Nephron (organoid): Measurements from ENCODE around the gene RFC2.

Experiments used
- H3K27ac Mint-ChIP-seq, 3 experiments: 2 replicates each; pipeline ENCODE4 v1.8.0; 2020; ENCODE audit warnings: mixed read lengths in 3 of 3, mild to moderate bottlenecking in 2 of 3, moderate library complexity in 1 of 3
- H3K27me3 Mint-ChIP-seq: 2 replicates; pipeline ENCODE4 v1.8.0; 2021; ENCODE audit warnings: low read depth, mild to moderate bottlenecking, moderate library complexity, mixed read lengths
- H3K36me3 Mint-ChIP-seq: 2 replicates; pipeline ENCODE4 v1.8.0; 2020; ENCODE audit warnings: low read depth, mixed read lengths
- H3K4me1 Mint-ChIP-seq: 2 replicates; pipeline ENCODE4 v1.8.0; 2020; ENCODE audit warnings: mixed read lengths
- H3K4me3 Mint-ChIP-seq, 3 experiments: 2 replicates each; pipeline ENCODE4 v1.8.0; 2020; ENCODE audit warnings: mild to moderate bottlenecking in 3 of 3, mixed read lengths in 3 of 3, moderate library complexity in 2 of 3
- H3K9me3 Mint-ChIP-seq: 2 replicates; pipeline ENCODE4 v1.8.0; 2020; ENCODE audit warnings: mixed read lengths
- CTCF ChIP-seq, 3 experiments: fragments of 200-600 bp; sonication (generic); IDR thresholded peaks; one replicate each; pipeline ENCODE4 v1.5.0; 2021; ENCODE audit warnings: antibody characterized with exemption in 3 of 3; ENCODE audit not compliant: unreplicated experiment in 3 of 3

The RFC2 gene

GRCh38 chr7:74248156-74248555 lies 6.0 kb downstream of the RFC2 start:
- Mint-ChIP-seq H3K4me3 (no peak overlapping the region), H3K4me1 (no peaks in the 10 kb centered on the region), H3K36me3 (peaks cover 52% of the 10 kb centered on the region), H3K27ac (no peak overlapping the region), H3K27me3 (no peaks in the 10 kb centered on the region), H3K9me3 (no peaks in the 10 kb centered on the region)
- no peak for TF ChIP-seq CTCF (IDR thresholded peaks at IDR 0.05; ENCODE audit: unreplicated experiment in 3 of 3)

GRCh38 chr7:74246497-74246896 lies 7.7 kb downstream of the RFC2 start:
- no peak for TF ChIP-seq CTCF (IDR thresholded peaks at IDR 0.05; ENCODE audit: unreplicated experiment in 3 of 3)
- H3K36me3 Mint-ChIP-seq = peaks cover 57% of the 10 kb centered on the region
- no peak overlapping the region for H3K27ac Mint-ChIP-seq

GRCh38 chr7:74242122-74242443 lies 12.1 kb downstream of the RFC2 start:
- peaks cover 10% of the 10 kb centered on the region for H3K4me1 Mint-ChIP-seq
- no peak overlapping the region for H3K4me3 Mint-ChIP-seq
- peaks cover 46% of the 10 kb centered on the region for H3K36me3 Mint-ChIP-seq
- peak overlapping the region in 1 of 3 experiments; percentile 58 for H3K27ac Mint-ChIP-seq
- no peak for TF ChIP-seq CTCF (IDR thresholded peaks at IDR 0.05; ENCODE audit: unreplicated experiment in 3 of 3)
- H3K27me3 Mint-ChIP-seq = no peaks in the 10 kb centered on the region
- no peaks in the 10 kb centered on the region for H3K9me3 Mint-ChIP-seq

More at GRCh38 chr7:74246497-74246896, 7.7 kb downstream of the RFC2 start:
- no peak overlapping the region for H3K4me3 Mint-ChIP-seq
- H3K27me3 Mint-ChIP-seq = no peaks in the 10 kb centered on the region
- peaks cover 6% of the 10 kb centered on the region for H3K4me1 Mint-ChIP-seq
- H3K9me3 Mint-ChIP-seq = no peaks in the 10 kb centered on the region

- H3K4me3 Mint-ChIP-seq = no peak overlapping the region
- peaks cover 41% of the 10 kb centered on the region for H3K36me3 Mint-ChIP-seq
- H3K27me3 Mint-ChIP-seq = no peaks in the 10 kb centered on the region
- no peak overlapping the region for H3K27ac Mint-ChIP-seq
- no peak for TF ChIP-seq CTCF (IDR thresholded peaks at IDR 0.05; ENCODE audit: unreplicated experiment in 3 of 3)
- no peaks in the 10 kb centered on the region for H3K9me3 Mint-ChIP-seq
- H3K4me1 Mint-ChIP-seq = peaks cover 10% of the 10 kb centered on the region
Measured at GRCh38 chr7:74240482-74240881, 13.7 kb downstream of the RFC2 start.

- Mint-ChIP-seq H3K9me3 (no peaks in the 10 kb centered on the region), H3K27ac (no peak overlapping the region), H3K4me3 (no peak overlapping the region), H3K27me3 (no peaks in the 10 kb centered on the region), H3K4me1 (peaks cover 2% of the 10 kb centered on the region), H3K36me3 (peaks cover 40% of the 10 kb centered on the region)
- no peak for TF ChIP-seq CTCF (IDR thresholded peaks at IDR 0.05; ENCODE audit: unreplicated experiment in 3 of 3)
Measured at GRCh38 chr7:74236284-74236683, 17.9 kb downstream of the RFC2 start.

GRCh38 chr7:74235518-74236268 lies 18.5 kb downstream of the RFC2 start:
- Mint-ChIP-seq H3K36me3 (peaks cover 43% of the 10 kb centered on the region), H3K27ac (no peak overlapping the region), H3K27me3 (no peaks in the 10 kb centered on the region), H3K4me1 (no peaks in the 10 kb centered on the region), H3K9me3 (no peaks in the 10 kb centered on the region), H3K4me3 (no peak overlapping the region)
- no peak for TF ChIP-seq CTCF (IDR thresholded peaks at IDR 0.05; ENCODE audit: unreplicated experiment in 3 of 3)
